ENCODE measurements around the gene PUS1. TPM values are rescaled to one million over a fixed set of nuclear protein-coding genes. Genes with fewer than 3 reads are reported as not detected.

PUS1 gene
- total and polyA plus RNA-seq, 9 of the 15 experiments (the other 6 are each of a cell fraction or from before 2014, with no cell fraction given) = 1.9 to 90.8 (median 30.0) TPM

- TF ChIP-seq, protein P1, sequence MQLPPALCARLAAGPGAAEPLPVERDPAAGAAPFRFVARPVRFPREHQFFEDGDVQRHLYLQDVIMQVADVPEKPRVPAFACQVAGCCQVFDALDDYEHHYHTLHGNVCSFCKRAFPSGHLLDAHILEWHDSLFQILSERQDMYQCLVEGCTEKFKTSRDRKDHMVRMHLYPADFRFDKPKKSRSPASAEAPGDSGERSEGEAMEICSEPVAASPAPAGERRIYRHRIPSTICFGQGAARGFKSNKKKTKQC (CRISPR knock-in tag; IDR thresholded peaks at IDR 0.05) = no peak
- TF ChIP-seq MBD2 (IDR thresholded peaks at IDR 0.05; ENCODE audit: borderline replicate concordance, low read depth) (no peak), KLF10 (CRISPR knock-in tag; IDR thresholded peaks at IDR 0.05) (no peak)
Observed at GRCh38 chr12:131943389-131943788, 14.3 kb downstream of the PUS1 start (continued).

DNA sequence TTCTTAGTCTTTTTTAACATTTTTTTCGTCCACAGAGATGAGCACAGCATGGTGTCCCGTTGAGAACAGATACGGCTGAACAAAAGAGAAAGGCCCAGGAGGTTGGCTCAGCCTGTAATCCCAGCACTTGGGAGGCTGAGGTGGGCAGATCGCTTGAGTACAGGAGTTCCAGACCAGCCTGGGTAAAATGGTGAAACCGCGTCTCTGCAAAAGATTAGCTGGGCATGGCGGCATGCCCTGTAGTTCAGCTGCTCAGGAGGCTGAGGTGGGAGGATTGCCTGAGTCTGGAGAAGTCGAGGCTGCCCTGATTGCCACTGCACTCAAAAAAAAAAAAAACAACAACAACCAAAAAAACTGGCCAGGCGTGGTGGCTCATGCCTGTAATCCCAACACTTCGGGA is 14.8 kb downstream of the PUS1 start:
- WGBS (ENCODE audit: insufficient coverage, low coverage, missing lambda C conversion rate) = 97% methylated on average over 10 of the region's 10 CpGs
- in situ Hi-C loops (cut with MboI) = no loop called here
- FAIRE-seq = no peak
- CTCF ChIA-PET (ENCODE audit: low intra/inter-chr PET ratio) = no interaction called here
- no peak overlapping the region for H3K4me2 ChIP-seq (ENCODE audit: insufficient read depth, low read length)
- TF ChIP-seq NUFIP1 (IDR thresholded peaks at IDR 0.05; ENCODE audit: partially characterized antibody) (no peak), RUNX1 (IDR thresholded peaks at IDR 0.05; ENCODE audit: low read depth) (no peak), TCF15 (CRISPR knock-in tag; IDR thresholded peaks at IDR 0.05) (no peak)
- H3K9ac ChIP-seq (ENCODE audit: insufficient read depth in 1 of 2, low read depth in 2 of 2, low read length in 2 of 2) = no peak overlapping the region
- H4K20me1 ChIP-seq (replicated peaks; ENCODE audit: control insufficient read depth, insufficient read depth, low read length) = no peaks in the 10 kb centered on the region
- H3K9me1 ChIP-seq (ENCODE audit: control insufficient read depth, insufficient read depth, low read length) = no peaks in the 10 kb centered on the region
- no peak overlapping the region for H3K4me3 ChIP-seq
- peaks cover 57% of the 10 kb centered on the region; the same call in 2 of the 3 replicates for H3K36me3 ChIP-seq (ENCODE audit: control insufficient read depth, insufficient read depth, low read length)
- POLR2A ChIA-PET = interaction anchor here (0.7 to 2.0 kb wide), 2 partner anchors 14 to 43 kb away, joined by 3 to 6 read pairs; partner anchors contain the start of gene PUS1
- no peak for DNase-seq (ENCODE audit: extremely low read depth in 1 of 4, low spot score in 3 of 4)
- peaks cover 4% of the 10 kb centered on the region; the same call in 2 of the 3 replicates for H3K79me2 ChIP-seq (ENCODE audit: control insufficient read depth, insufficient read depth, low read length)
- H3K4me1 ChIP-seq (replicated peaks in 1 of 2; ENCODE audit: control insufficient read depth in 2 of 2, insufficient read depth in 2 of 2, low read length in 2 of 2) = peaks cover 15 to 33% of the 10 kb centered on the region in 2 experiments
- intact Hi-C loops (cut with micrococcal nuclease) = no loop called here
- H3K27me3 ChIP-seq (ENCODE audit: control insufficient read depth in 2 of 2, insufficient read depth in 2 of 2, low read length in 2 of 2) = no peaks in the 10 kb centered on the region
- H2AFZ ChIP-seq (ENCODE audit: low read depth, low read length) = no peak overlapping the region
- no peak for ATAC-seq
- no peak overlapping the region for H3K27ac ChIP-seq (ENCODE audit: extremely low read depth, low read depth, low read length)
- no peaks in the 10 kb centered on the region for H3K9me3 ChIP-seq (replicated peaks; ENCODE audit: control insufficient read depth, insufficient read depth, low read depth, low read length)
- BruUV-seq (replicated peaks) = no TSS peak
